Astrocyte (in vitro differentiated cells and primary cell): ENCODE results near the gene DTNBP1. TPM values are rescaled to one million over a fixed set of nuclear protein-coding genes. Genes with fewer than 3 reads are reported as not detected.

ENCODE experiments used
- DNase-seq: peaks from one replicate; pipeline ENCODE4 v3.0.0-alpha.2; 2010; ENCODE audit warnings: low read depth
- FAIRE-seq: peaks from 2 replicates; lab custom pipeline; 2011; peaks lifted over from hg19 to GRCh38; lab: Jason Lieb, UNC
- H2AFZ ChIP-seq: 2 replicates; pipeline ENCODE4 v1.6.0; 2012; ENCODE audit warnings: low read depth, low read length, inconsistent platforms
- H3K27ac ChIP-seq: 2 replicates; pipeline ENCODE4 v1.5.1; 2011; ENCODE audit warnings: low read depth, low read length, inconsistent platforms
- H3K27me3 ChIP-seq: 2 replicates; pipeline ENCODE4 v1.6.0; 2011; ENCODE audit warnings: low read length, inconsistent platforms; ENCODE audit not compliant: insufficient read depth
- H3K36me3 ChIP-seq: 2 replicates; pipeline ENCODE4 v1.5.1; 2011; ENCODE audit warnings: low read length, inconsistent platforms; ENCODE audit not compliant: insufficient read depth
- H3K4me1 ChIP-seq: 2 replicates; pipeline ENCODE4 v1.5.1; 2011; ENCODE audit warnings: low read length, inconsistent platforms; ENCODE audit not compliant: insufficient read depth
- H3K4me2 ChIP-seq: 2 replicates; pipeline ENCODE4 v1.6.0; 2012; ENCODE audit warnings: low read length, inconsistent platforms
- H3K4me3 ChIP-seq: 2 replicates; pipeline ENCODE4 v1.5.1; 2011; ENCODE audit warnings: low read depth, mild to moderate bottlenecking, low read length, inconsistent platforms; ENCODE audit not compliant: insufficient read depth
- H3K79me2 ChIP-seq: 2 replicates; pipeline ENCODE4 v1.6.0; 2012; ENCODE audit warnings: mild to moderate bottlenecking, low read length, inconsistent platforms; ENCODE audit not compliant: insufficient read depth
- H3K9ac ChIP-seq: 2 replicates; pipeline ENCODE4 v1.6.0; 2012; ENCODE audit warnings: mild to moderate bottlenecking, low read length, inconsistent platforms
- H3K9me3 ChIP-seq: 2 replicates; pipeline ENCODE4 v1.5.1; 2012; ENCODE audit warnings: low read depth, mild to moderate bottlenecking, low read length, inconsistent platforms; ENCODE audit not compliant: insufficient read depth
- H4K20me1 ChIP-seq: 2 replicates; pipeline ENCODE4 v1.6.0; 2012; ENCODE audit warnings: low read length, inconsistent platforms; ENCODE audit not compliant: insufficient read depth
- H3K27ac Mint-ChIP-seq: one replicate; pipeline ENCODE4 v1.8.0; 2021; ENCODE audit warnings: mild to moderate bottlenecking, mixed read lengths; ENCODE audit not compliant: unreplicated experiment
- H3K27me3 Mint-ChIP-seq: one replicate; pipeline ENCODE4 v1.8.0; 2021; ENCODE audit warnings: low read depth, mixed read lengths; ENCODE audit not compliant: unreplicated experiment
- H3K36me3 Mint-ChIP-seq: one replicate; pipeline ENCODE4 v1.8.0; 2021; ENCODE audit warnings: low read depth, mixed read lengths; ENCODE audit not compliant: unreplicated experiment
- H3K4me1 Mint-ChIP-seq: one replicate; pipeline ENCODE4 v1.8.0; 2021; ENCODE audit warnings: low read depth, mixed read lengths; ENCODE audit not compliant: unreplicated experiment
- H3K4me3 Mint-ChIP-seq: one replicate; pipeline ENCODE4 v1.8.0; 2021; ENCODE audit warnings: mild to moderate bottlenecking, moderate library complexity, mixed read lengths; ENCODE audit not compliant: unreplicated experiment
- H3K9me3 Mint-ChIP-seq: one replicate; pipeline ENCODE4 v1.8.0; 2021; ENCODE audit warnings: mild to moderate bottlenecking, mixed read lengths; ENCODE audit not compliant: unreplicated experiment
- CTCF ChIP-seq: IDR thresholded peaks from 2 replicates; pipeline ENCODE4 v1.5.1; 2011; ENCODE audit warnings: low read depth, mild to moderate bottlenecking, inconsistent platforms, low read length, moderate library complexity; ENCODE audit not compliant: insufficient read depth
- EZH2 ChIP-seq: IDR thresholded peaks from 2 replicates; pipeline ENCODE4 v1.6.1; 2012; ENCODE audit warnings: mild to moderate bottlenecking, low read length, inconsistent platforms; ENCODE audit not compliant: insufficient read depth
- total RNA-seq: library from RNA; stranded (reverse); gene quantifications from 2 replicates; pipeline ENCODE4 v1.2.1, GENCODE V29; 2021

DTNBP1 gene
- total RNA-seq, 1 donor from 2014 or later, result 13.0 TPM

- Histone ChIP-seq H3K79me2 (no peaks in the 10 kb centered on the region), H3K4me1 (no peaks in the 10 kb centered on the region), H3K4me2 (no peak overlapping the region), H3K4me3 (no peak overlapping the region), H3K9me3 (no peaks in the 10 kb centered on the region), H3K27me3 (no peaks in the 10 kb centered on the region), H3K9ac (no peak overlapping the region), H3K36me3 (peaks cover 12% of the 10 kb centered on the region), H3K27ac (no peak overlapping the region), H2AFZ (no peak overlapping the region), H4K20me1 (peaks cover 40% of the 10 kb centered on the region)
- H3K4me3 Mint-ChIP-seq, result no peak overlapping the region
- H3K9me3 Mint-ChIP-seq, result no peaks in the 10 kb centered on the region
- H3K27ac Mint-ChIP-seq, result no peak overlapping the region
- peaks cover 8% of the 10 kb centered on the region for H3K4me1 Mint-ChIP-seq
- TF ChIP-seq CTCF, result no peak
- TF ChIP-seq EZH2, result no peak
- DNase-seq, result no peak
- H3K36me3 Mint-ChIP-seq, result peaks cover 31% of the 10 kb centered on the region
- H3K27me3 Mint-ChIP-seq, result no peaks in the 10 kb centered on the region
- FAIRE-seq, result no peak
Measured at GRCh38 chr6:15516378-15516777, 146.4 kb downstream of the DTNBP1 start.

GRCh38 chr6:15515660-15516375, 147.0 kb downstream of the DTNBP1 start:
- Mint-ChIP-seq H3K27me3 (no peaks in the 10 kb centered on the region), H3K9me3 (no peaks in the 10 kb centered on the region), H3K27ac (no peak overlapping the region), H3K36me3 (peaks cover 35% of the 10 kb centered on the region), H3K4me3 (no peak overlapping the region), H3K4me1 (peaks cover 8% of the 10 kb centered on the region)
- H3K4me2 ChIP-seq, result no peak overlapping the region
- H3K9ac ChIP-seq, result no peak overlapping the region
- no peaks in the 10 kb centered on the region for H3K79me2 ChIP-seq
- DNase-seq (no peak), FAIRE-seq (no peak)
- H3K4me3 ChIP-seq, result no peak overlapping the region
- no peaks in the 10 kb centered on the region for H3K4me1 ChIP-seq
- H3K36me3 ChIP-seq, result peaks cover 8% of the 10 kb centered on the region
- no peaks in the 10 kb centered on the region for H3K27me3 ChIP-seq
- TF ChIP-seq EZH2 (no peak), CTCF (no peak)
- no peak overlapping the region for H3K27ac ChIP-seq
- H2AFZ ChIP-seq, result no peak overlapping the region
- peaks cover 46% of the 10 kb centered on the region for H4K20me1 ChIP-seq
- H3K9me3 ChIP-seq, result no peaks in the 10 kb centered on the region

- Mint-ChIP-seq H3K27ac (no peak overlapping the region), H3K9me3 (no peaks in the 10 kb centered on the region), H3K27me3 (no peaks in the 10 kb centered on the region), H3K4me1 (peaks cover 8% of the 10 kb centered on the region), H3K4me3 (no peak overlapping the region), H3K36me3 (peaks cover 37% of the 10 kb centered on the region)
- DNase-seq (no peak), FAIRE-seq (no peak)
- peaks cover 52% of the 10 kb centered on the region for H4K20me1 ChIP-seq
- no peak overlapping the region for H2AFZ ChIP-seq
- H3K36me3 ChIP-seq, result peaks cover 2% of the 10 kb centered on the region
- H3K4me3 ChIP-seq, result no peak overlapping the region
- no peak overlapping the region for H3K27ac ChIP-seq
- H3K9me3 ChIP-seq, result no peaks in the 10 kb centered on the region
- no peaks in the 10 kb centered on the region for H3K79me2 ChIP-seq
- TF ChIP-seq CTCF (no peak), EZH2 (no peak)
- H3K4me1 ChIP-seq, result no peaks in the 10 kb centered on the region
- no peak overlapping the region for H3K4me2 ChIP-seq
- H3K9ac ChIP-seq, result no peak overlapping the region
- H3K27me3 ChIP-seq, result no peaks in the 10 kb centered on the region
Measured at GRCh38 chr6:15515226-15515625, 147.6 kb downstream of the DTNBP1 start.
